ENCODE measurements around the gene PITPNM3. TPM values are rescaled to one million over a fixed set of nuclear protein-coding genes. Genes with fewer than 3 reads are reported as not detected.

PITPNM3 gene
- polyA plus RNA-seq, 3 donors = 0.29 TPM; not detected in 2

DNA sequence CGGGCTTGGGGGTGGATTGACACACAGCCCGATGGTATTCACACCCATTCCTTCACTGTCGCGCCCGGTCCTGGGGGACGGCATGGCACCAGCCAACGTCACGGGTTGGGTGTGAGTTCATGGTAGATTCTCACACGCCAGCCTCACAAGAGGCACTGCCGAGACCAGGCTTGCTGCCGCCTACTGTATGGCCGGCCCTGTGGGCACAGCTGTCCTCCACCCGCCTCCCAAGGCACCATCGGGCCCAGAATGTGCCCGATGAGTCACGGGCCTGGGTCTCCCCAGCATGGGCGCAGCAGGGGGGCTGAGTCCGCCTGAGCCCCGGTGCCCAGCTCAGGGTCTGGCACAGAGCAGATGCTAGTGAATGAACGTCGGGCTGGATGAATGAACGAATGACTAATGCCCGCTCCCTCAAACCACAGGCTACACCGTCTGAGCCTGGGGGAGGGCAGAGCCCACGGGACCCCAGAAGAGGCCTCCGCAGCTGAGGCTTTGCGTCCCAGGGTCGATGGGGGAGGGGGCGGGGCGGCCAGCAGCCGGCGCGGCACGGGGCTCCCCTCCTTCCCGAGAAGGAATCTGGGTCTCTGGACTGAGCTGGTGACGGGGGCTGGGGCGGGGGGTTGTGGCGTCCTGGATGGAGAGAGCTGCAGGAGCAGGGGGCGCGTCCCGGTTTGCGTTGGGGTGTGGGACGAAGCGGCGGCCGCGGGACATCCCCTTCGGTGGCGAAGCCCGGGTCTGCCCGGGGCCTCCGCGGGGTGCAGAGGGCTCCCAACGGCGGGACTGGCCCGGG lies 829 bp downstream of the PITPNM3 start:
- Histone ChIP-seq H3K4me2 (replicated peaks; ENCODE audit: extremely low read depth, low read length, poor library complexity, severe bottlenecking) (peak overlapping the region; percentile 51), H3K27me3 (ENCODE audit: control insufficient read depth in 2 of 2, insufficient read depth in 2 of 2, low read length in 2 of 2) (peaks cover 33 to 52% of the 10 kb centered on the region in 2 donors), H3K4me1 (ENCODE audit: control insufficient read depth in 1 of 2, insufficient read depth in 2 of 2, low read length in 2 of 2) (peaks cover 0 to 10% of the 10 kb centered on the region in 2 donors), H3K4me3 (replicated peaks in 1 of 3; ENCODE audit: low read depth in 2 of 3, low read length in 3 of 3) (no peak overlapping the region), H2AFZ (ENCODE audit: insufficient read depth, low read depth, low read length, poor library complexity, severe bottlenecking) (no peak overlapping the region), H4K20me1 (ENCODE audit: insufficient read depth, low read length) (no peaks in the 10 kb centered on the region), H3K27ac (ENCODE audit: low read depth in 1 of 2, low read length in 2 of 2) (no peak overlapping the region), H3K9me3 (replicated peaks in 1 of 2; ENCODE audit: control insufficient read depth in 1 of 2, insufficient read depth in 1 of 2, low read length in 2 of 2) (peaks cover 0 to 18% of the 10 kb centered on the region in 2 donors), H3K9ac (ENCODE audit: insufficient read depth, low read length, poor library complexity, severe bottlenecking) (no peak overlapping the region), H3K36me3 (replicated peaks in 1 of 2; ENCODE audit: control insufficient read depth in 1 of 2, insufficient read depth in 2 of 2, low read length in 2 of 2) (no peaks in the 10 kb centered on the region), H3K79me2 (ENCODE audit: insufficient read depth, low read length) (no peaks in the 10 kb centered on the region)
- Mint-ChIP-seq H3K27me3 (ENCODE audit: low read depth in 3 of 3) (peaks cover 69 to 82% (median 76%) of the 10 kb centered on the region in 3 donors), H3K4me3 (peak overlapping the region; percentile 56 to 63), H3K4me1 (peaks cover 10% of the 10 kb centered on the region), H3K27ac (no peak overlapping the region), H3K9me3 (peaks cover 0 to 20% (median 5%) of the 10 kb centered on the region in 7 donors), H3K36me3 (peaks cover 0 to 7% of the 10 kb centered on the region in 2 donors)
- TF ChIP-seq, protein P1, sequence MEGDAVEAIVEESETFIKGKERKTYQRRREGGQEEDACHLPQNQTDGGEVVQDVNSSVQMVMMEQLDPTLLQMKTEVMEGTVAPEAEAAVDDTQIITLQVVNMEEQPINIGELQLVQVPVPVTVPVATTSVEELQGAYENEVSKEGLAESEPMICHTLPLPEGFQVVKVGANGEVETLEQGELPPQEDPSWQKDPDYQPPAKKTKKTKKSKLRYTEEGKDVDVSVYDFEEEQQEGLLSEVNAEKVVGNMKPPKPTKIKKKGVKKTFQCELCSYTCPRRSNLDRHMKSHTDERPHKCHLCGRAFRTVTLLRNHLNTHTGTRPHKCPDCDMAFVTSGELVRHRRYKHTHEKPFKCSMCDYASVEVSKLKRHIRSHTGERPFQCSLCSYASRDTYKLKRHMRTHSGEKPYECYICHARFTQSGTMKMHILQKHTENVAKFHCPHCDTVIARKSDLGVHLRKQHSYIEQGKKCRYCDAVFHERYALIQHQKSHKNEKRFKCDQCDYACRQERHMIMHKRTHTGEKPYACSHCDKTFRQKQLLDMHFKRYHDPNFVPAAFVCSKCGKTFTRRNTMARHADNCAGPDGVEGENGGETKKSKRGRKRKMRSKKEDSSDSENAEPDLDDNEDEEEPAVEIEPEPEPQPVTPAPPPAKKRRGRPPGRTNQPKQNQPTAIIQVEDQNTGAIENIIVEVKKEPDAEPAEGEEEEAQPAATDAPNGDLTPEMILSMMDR (IDR thresholded peaks at IDR 0.05) = no peak
- DNase-seq = peak; percentile 3 to 43 (median 15)
- intact Hi-C loops (cut with micrococcal nuclease) = no loop called here
- WGBS (ENCODE audit: insufficient coverage) = 0% methylated on average over 26 of the region's 56 CpGs

DNA sequence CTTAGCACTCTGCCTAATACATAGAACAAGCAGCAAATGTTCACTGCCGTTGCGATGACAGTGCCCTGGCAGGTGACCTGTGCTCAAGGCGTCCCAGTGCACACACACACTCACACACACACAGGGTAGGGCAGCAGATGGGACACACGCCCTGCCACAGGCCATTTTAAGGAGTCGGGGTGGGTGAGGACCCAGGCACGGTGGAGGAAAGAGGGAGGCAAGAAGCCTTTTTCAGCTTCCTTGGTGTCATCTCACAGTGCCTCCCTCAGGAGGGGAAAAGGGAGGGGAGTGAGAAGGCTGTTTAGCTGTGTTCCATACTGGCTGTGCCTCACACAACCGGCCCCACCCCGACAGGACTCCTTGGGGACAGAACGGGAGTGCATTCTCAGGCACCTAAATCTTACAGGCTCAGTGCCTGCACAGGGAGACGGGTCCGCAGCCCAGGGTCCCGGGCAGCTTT lies 1.5 kb downstream of the PITPNM3 start:
- no peak overlapping the region for H2AFZ ChIP-seq (ENCODE audit: insufficient read depth, low read depth, low read length, poor library complexity, severe bottlenecking)
- TF ChIP-seq, protein P1 (IDR thresholded peaks at IDR 0.05) = no peak
- peaks cover 0 to 18% of the 10 kb centered on the region in 2 donors for H3K9me3 ChIP-seq (replicated peaks in 1 of 2; ENCODE audit: control insufficient read depth in 1 of 2, insufficient read depth in 1 of 2, low read length in 2 of 2)
- Mint-ChIP-seq H3K4me3 (peak overlapping the region; percentile 56 to 77), H3K27me3 (ENCODE audit: low read depth in 3 of 3) (peaks cover 64 to 81% (median 72%) of the 10 kb centered on the region in 3 donors), H3K4me1 (peaks cover 10% of the 10 kb centered on the region), H3K27ac (no peak overlapping the region), H3K36me3 (peaks cover 0 to 7% of the 10 kb centered on the region in 2 donors), H3K9me3 (peaks cover 0 to 20% (median 5%) of the 10 kb centered on the region in 7 donors)
- H3K27ac ChIP-seq (ENCODE audit: low read depth in 1 of 2, low read length in 2 of 2) = no peak overlapping the region
- no peaks in the 10 kb centered on the region for H3K36me3 ChIP-seq (replicated peaks in 1 of 2; ENCODE audit: control insufficient read depth in 1 of 2, insufficient read depth in 2 of 2, low read length in 2 of 2)
- no peak for DNase-seq
- no peaks in the 10 kb centered on the region for H4K20me1 ChIP-seq (ENCODE audit: insufficient read depth, low read length)
- H3K79me2 ChIP-seq (ENCODE audit: insufficient read depth, low read length) = no peaks in the 10 kb centered on the region
- no peak overlapping the region for H3K9ac ChIP-seq (ENCODE audit: insufficient read depth, low read length, poor library complexity, severe bottlenecking)
- intact Hi-C loops (cut with micrococcal nuclease) = no loop called here
- WGBS (ENCODE audit: insufficient coverage) = 41% methylated on average over 10 of the region's 12 CpGs
- no peak overlapping the region for H3K4me2 ChIP-seq (replicated peaks; ENCODE audit: extremely low read depth, low read length, poor library complexity, severe bottlenecking)
- H3K4me3 ChIP-seq (replicated peaks in 1 of 3; ENCODE audit: low read depth in 2 of 3, low read length in 3 of 3) = no peak overlapping the region
- peaks cover 0 to 10% of the 10 kb centered on the region in 2 donors for H3K4me1 ChIP-seq (ENCODE audit: control insufficient read depth in 1 of 2, insufficient read depth in 2 of 2, low read length in 2 of 2)
- peaks cover 33 to 52% of the 10 kb centered on the region in 2 donors for H3K27me3 ChIP-seq (ENCODE audit: control insufficient read depth in 2 of 2, insufficient read depth in 2 of 2, low read length in 2 of 2)
